Muscle layer of duodenum (tissue), 2 donors: ENCODE results near the gene SNTG2.

Experiments
- H3K27ac ChIP-seq: one replicate; pipeline ENCODE4 v1.7.0; 2013; ENCODE audit warnings: mild to moderate bottlenecking, low read length
- H3K27me3 ChIP-seq: one replicate; pipeline ENCODE4 v1.7.0; 2013; ENCODE audit warnings: low read depth, mild to moderate bottlenecking, control low read depth, low read length
- H3K36me3 ChIP-seq, 2 donors: one replicate each; pipeline ENCODE4 v1.7.0; 2013; ENCODE audit warnings: low read length in 2 of 2, control low read depth in 1 of 2, mild to moderate bottlenecking in 1 of 2; ENCODE audit not compliant: insufficient read depth in 2 of 2, control insufficient read depth in 1 of 2
- H3K4me1 ChIP-seq, 2 donors: one replicate each; pipeline ENCODE4 v1.7.0; 2013; ENCODE audit warnings: low read length in 2 of 2, mild to moderate bottlenecking in 2 of 2, control low read depth in 1 of 2, moderate library complexity in 1 of 2; ENCODE audit not compliant: insufficient read depth in 2 of 2, control insufficient read depth in 1 of 2
- H3K4me3 ChIP-seq, 2 donors: one replicate each; pipeline ENCODE4 v1.7.0; 2013; ENCODE audit warnings: low read length in 2 of 2, low read depth in 1 of 2, mild to moderate bottlenecking in 1 of 2
- H3K9me3 ChIP-seq, 2 donors: one replicate each; pipeline ENCODE4 v1.7.0; 2013; ENCODE audit warnings: low read length in 2 of 2, control low read depth in 1 of 2, mild to moderate bottlenecking in 1 of 2; ENCODE audit not compliant: control insufficient read depth in 1 of 2
- donor health status: healthy.

Gene SNTG2

GRCh38 chr2:955829-956731 is 5.4 kb downstream of the SNTG2 start:
- Histone ChIP-seq H3K4me1 (peaks cover 0 to 3% of the 10 kb centered on the region in 2 donors), H3K36me3 (no peaks in the 10 kb centered on the region), H3K9me3 (no peaks in the 10 kb centered on the region), H3K4me3 (no peak overlapping the region), H3K27me3 (peaks cover 14% of the 10 kb centered on the region), H3K27ac (no peak overlapping the region)

- Histone ChIP-seq H3K4me3 (no peak overlapping the region), H3K4me1 (no peaks in the 10 kb centered on the region), H3K36me3 (no peaks in the 10 kb centered on the region), H3K27me3 (no peaks in the 10 kb centered on the region), H3K9me3 (no peaks in the 10 kb centered on the region), H3K27ac (no peak overlapping the region)
These were observed 8.8 kb downstream of the SNTG2 start for GRCh38 chr2:959457-959856.

- Histone ChIP-seq H3K4me1 (no peaks in the 10 kb centered on the region), H3K4me3 (no peak overlapping the region), H3K27me3 (no peaks in the 10 kb centered on the region), H3K9me3 (no peaks in the 10 kb centered on the region), H3K27ac (no peak overlapping the region), H3K36me3 (no peaks in the 10 kb centered on the region)
These were observed 9.6 kb downstream of the SNTG2 start for GRCh38 chr2:960061-960736.

- H3K4me3 ChIP-seq = no peak overlapping the region
- no peaks in the 10 kb centered on the region for H3K36me3 ChIP-seq
- no peaks in the 10 kb centered on the region for H3K9me3 ChIP-seq
- H3K27me3 ChIP-seq = no peaks in the 10 kb centered on the region
- H3K4me1 ChIP-seq = no peaks in the 10 kb centered on the region
- no peak overlapping the region for H3K27ac ChIP-seq
These were observed 11.1 kb downstream of the SNTG2 start for GRCh38 chr2:961786-962185.

- Histone ChIP-seq H3K27me3 (no peaks in the 10 kb centered on the region), H3K27ac (no peak overlapping the region), H3K4me1 (no peaks in the 10 kb centered on the region), H3K4me3 (no peak overlapping the region), H3K36me3 (no peaks in the 10 kb centered on the region), H3K9me3 (peaks cover 5% of the 10 kb centered on the region in 2 donors)
These were observed 13.2 kb downstream of the SNTG2 start for GRCh38 chr2:963876-964275.

- H3K4me3 ChIP-seq = no peak overlapping the region
- no peak overlapping the region for H3K27ac ChIP-seq
- no peaks in the 10 kb centered on the region for H3K36me3 ChIP-seq
- no peaks in the 10 kb centered on the region for H3K27me3 ChIP-seq
- no peaks in the 10 kb centered on the region for H3K4me1 ChIP-seq
- H3K9me3 ChIP-seq = peaks cover 5 to 10% of the 10 kb centered on the region in 2 donors
These were observed 13.9 kb downstream of the SNTG2 start for GRCh38 chr2:964562-964961.

GRCh38 chr2:965640-966147 is 15.0 kb downstream of the SNTG2 start:
- Histone ChIP-seq H3K27me3 (no peaks in the 10 kb centered on the region), H3K9me3 (peaks cover 5 to 13% of the 10 kb centered on the region in 2 donors), H3K27ac (no peak overlapping the region), H3K4me1 (no peaks in the 10 kb centered on the region), H3K36me3 (no peaks in the 10 kb centered on the region), H3K4me3 (no peak overlapping the region)

GRCh38 chr2:973129-973528 is 22.5 kb downstream of the SNTG2 start:
- Histone ChIP-seq H3K9me3 (peaks cover 5 to 13% of the 10 kb centered on the region in 2 donors), H3K27me3 (no peaks in the 10 kb centered on the region), H3K36me3 (no peaks in the 10 kb centered on the region), H3K4me3 (no peak overlapping the region), H3K4me1 (no peaks in the 10 kb centered on the region), H3K27ac (no peak overlapping the region)

GRCh38 chr2:974054-974453 is 23.4 kb downstream of the SNTG2 start:
- Histone ChIP-seq H3K9me3 (peaks cover 0 to 6% of the 10 kb centered on the region in 2 donors), H3K27me3 (no peaks in the 10 kb centered on the region), H3K27ac (no peak overlapping the region), H3K4me3 (no peak overlapping the region), H3K4me1 (no peaks in the 10 kb centered on the region), H3K36me3 (no peaks in the 10 kb centered on the region)

GRCh38 chr2:974502-974901 is 23.9 kb downstream of the SNTG2 start:
- no peaks in the 10 kb centered on the region for H3K36me3 ChIP-seq
- no peak overlapping the region for H3K27ac ChIP-seq
- H3K4me3 ChIP-seq = no peak overlapping the region
- no peaks in the 10 kb centered on the region for H3K27me3 ChIP-seq
- peaks cover 0 to 3% of the 10 kb centered on the region in 2 donors for H3K9me3 ChIP-seq
- H3K4me1 ChIP-seq = no peaks in the 10 kb centered on the region

GRCh38 chr2:975095-975494 is 24.4 kb downstream of the SNTG2 start:
- no peaks in the 10 kb centered on the region for H3K9me3 ChIP-seq
- no peak overlapping the region for H3K27ac ChIP-seq
- H3K4me1 ChIP-seq = no peaks in the 10 kb centered on the region
- no peak overlapping the region for H3K4me3 ChIP-seq
- H3K27me3 ChIP-seq = no peaks in the 10 kb centered on the region
- no peaks in the 10 kb centered on the region for H3K36me3 ChIP-seq
